Neuronal stem cell (in vitro differentiated cells): Measurements from ENCODE around the gene CCDC148.

Experiments used
- DNase-seq: peaks from one replicate; pipeline ENCODE4 v3.0.0-alpha.2; 2013; ENCODE audit warnings: low spot score
- H2AFZ ChIP-seq: one replicate; pipeline ENCODE4 v1.6.1; 2013; ENCODE audit warnings: mild to moderate bottlenecking, low read length, inconsistent platforms
- H2AK5ac ChIP-seq: 2 replicates; pipeline ENCODE4 v1.6.1; 2013; ENCODE audit warnings: low read depth, mild to moderate bottlenecking, inconsistent platforms, low read length, moderate library complexity, mixed read lengths
- H2BK120ac ChIP-seq: 2 replicates; pipeline ENCODE4 v1.6.1; 2013; ENCODE audit warnings: low read depth, mild to moderate bottlenecking, inconsistent platforms, low read length, moderate library complexity, mixed read lengths
- H2BK12ac ChIP-seq: one replicate; pipeline ENCODE4 v1.6.1; 2013; ENCODE audit warnings: low read length, inconsistent platforms
- H2BK15ac ChIP-seq: 2 replicates; pipeline ENCODE4 v1.6.1; 2013; ENCODE audit warnings: mild to moderate bottlenecking, low read length, inconsistent platforms, mixed read lengths
- H2BK5ac ChIP-seq: one replicate; pipeline ENCODE4 v1.6.1; 2013; ENCODE audit warnings: inconsistent platforms, mild to moderate bottlenecking, low read length, moderate library complexity
- H3K14ac ChIP-seq: one replicate; pipeline ENCODE4 v1.6.1; 2013; ENCODE audit warnings: low read length, inconsistent platforms
- H3K18ac ChIP-seq: 2 replicates; pipeline ENCODE4 v1.6.1; 2013; ENCODE audit warnings: low read length, inconsistent platforms
- H3K23ac ChIP-seq: 2 replicates; pipeline ENCODE4 v1.6.1; 2013; ENCODE audit warnings: low read depth, mild to moderate bottlenecking, mixed read lengths, low read length, inconsistent platforms; ENCODE audit not compliant: poor library complexity
- H3K27ac ChIP-seq: replicated peaks from 3 replicates; pipeline ENCODE4 v1.5.1; 2013; ENCODE audit warnings: low read length, inconsistent platforms
- H3K27me3 ChIP-seq, 3 experiments: 2 replicates each; pipeline ENCODE4 v1.6.1; 2013; ENCODE audit warnings: low read length in 3 of 3, mild to moderate bottlenecking in 2 of 3, inconsistent platforms in 1 of 3, low read depth in 1 of 3, mixed read lengths in 1 of 3, moderate library complexity in 1 of 3; ENCODE audit not compliant: control insufficient read depth in 3 of 3, insufficient read depth in 3 of 3
- H3K36me3 ChIP-seq, 2 donors: replicated peaks in 1 of 2; 2 replicates each; pipeline ENCODE4 v1.6.1; 2013; ENCODE audit warnings: low read length in 2 of 2; ENCODE audit not compliant: control insufficient read depth in 2 of 2, insufficient read depth in 2 of 2
- H3K4ac ChIP-seq: 2 replicates; pipeline ENCODE4 v1.6.1; 2013; ENCODE audit warnings: inconsistent platforms, mild to moderate bottlenecking, low read length, moderate library complexity
- H3K4me1 ChIP-seq, 2 donors: 1 replicate in 1 of 2; 2 replicates in 1 of 2; pipeline ENCODE4 v1.6.1; 2013; ENCODE audit warnings: low read length in 2 of 2, low read depth in 1 of 2; ENCODE audit not compliant: control insufficient read depth in 2 of 2, insufficient read depth in 1 of 2
- H3K4me2 ChIP-seq: one replicate; pipeline ENCODE4 v1.6.1; 2013; ENCODE audit warnings: mild to moderate bottlenecking, low read length, inconsistent platforms; ENCODE audit not compliant: insufficient read depth, poor library complexity, severe bottlenecking
- H3K4me3 ChIP-seq, 2 donors: 2 replicates each; pipeline ENCODE4 v1.5.1; 2013; ENCODE audit warnings: low read length in 2 of 2, mild to moderate bottlenecking in 2 of 2, inconsistent platforms in 1 of 2, moderate library complexity in 1 of 2
- H3K79me1 ChIP-seq: one replicate; pipeline ENCODE4 v1.6.1; 2013; ENCODE audit warnings: low read depth, mild to moderate bottlenecking, inconsistent platforms, low read length, moderate library complexity
- H3K9ac ChIP-seq: one replicate; pipeline ENCODE4 v1.6.1; 2013; ENCODE audit warnings: mild to moderate bottlenecking, low read depth, low read length, inconsistent platforms; ENCODE audit not compliant: poor library complexity
- H3K9me3 ChIP-seq, 2 donors: replicated peaks in 1 of 2; 2 replicates each; pipeline versions ENCODE3 to v1.6.1; 2013; ENCODE audit warnings: low read length in 2 of 2, mild to moderate bottlenecking in 2 of 2, inconsistent platforms in 1 of 2, low read depth in 1 of 2, mixed read lengths in 1 of 2, moderate library complexity in 1 of 2; ENCODE audit not compliant: control insufficient read depth in 2 of 2, insufficient read depth in 1 of 2
- H4K8ac ChIP-seq: one replicate; pipeline ENCODE4 v1.6.1; 2013; ENCODE audit warnings: low read depth, mild to moderate bottlenecking, inconsistent platforms, low read length, moderate library complexity
- H4K91ac ChIP-seq: one replicate; pipeline ENCODE4 v1.6.1; 2013; ENCODE audit warnings: low read length, low read depth, mild to moderate bottlenecking, inconsistent platforms; ENCODE audit not compliant: poor library complexity
- WGBS, 2 donors: extraction: QIAGEN DNeasy Blood & Tissue Kit; methylation state at CpG; one replicate each; pipeline ENCODE4 v1.1.7; 2013; ENCODE audit warnings: missing lambda C conversion rate in 2 of 2, mixed read lengths in 1 of 2; ENCODE audit not compliant: insufficient read length in 2 of 2, insufficient replicate concordance in 1 of 2; ENCODE audit errors: extremely low coverage in 2 of 2; 5-methylcytosine and 5-hydroxymethylcytosine counted together

The CCDC148 gene

GRCh38 chr2:158131919-158132566, 324.5 kb downstream of the CCDC148 start:
- H3K4ac ChIP-seq: no peak overlapping the region
- H3K36me3 ChIP-seq: no peaks in the 10 kb centered on the region
- DNase-seq: no peak
- H3K9me3 ChIP-seq: no peaks in the 10 kb centered on the region
- no peak overlapping the region for H2BK120ac ChIP-seq
- H3K9ac ChIP-seq: no peak overlapping the region
- H2BK5ac ChIP-seq: no peak overlapping the region
- whole genome bisulfite sequencing, 2 donors: no CpG with 5 or more reads among the region's 7 CpGs
- H3K4me2 ChIP-seq: no peak overlapping the region
- H2BK12ac ChIP-seq: no peak overlapping the region
- H3K79me1 ChIP-seq: no peaks in the 10 kb centered on the region
- H3K23ac ChIP-seq: no peak overlapping the region
- H3K4me1 ChIP-seq: no peaks in the 10 kb centered on the region
- no peak overlapping the region for H4K91ac ChIP-seq
- no peak overlapping the region for H3K18ac ChIP-seq
- no peak overlapping the region for H3K4me3 ChIP-seq
- no peak overlapping the region for H2AFZ ChIP-seq
- H3K27me3 ChIP-seq: no peaks in the 10 kb centered on the region
- no peak overlapping the region for H2AK5ac ChIP-seq
- no peak overlapping the region for H2BK15ac ChIP-seq
- H3K14ac ChIP-seq: no peak overlapping the region
- no peak overlapping the region for H4K8ac ChIP-seq
- H3K27ac ChIP-seq: no peak overlapping the region

DNA sequence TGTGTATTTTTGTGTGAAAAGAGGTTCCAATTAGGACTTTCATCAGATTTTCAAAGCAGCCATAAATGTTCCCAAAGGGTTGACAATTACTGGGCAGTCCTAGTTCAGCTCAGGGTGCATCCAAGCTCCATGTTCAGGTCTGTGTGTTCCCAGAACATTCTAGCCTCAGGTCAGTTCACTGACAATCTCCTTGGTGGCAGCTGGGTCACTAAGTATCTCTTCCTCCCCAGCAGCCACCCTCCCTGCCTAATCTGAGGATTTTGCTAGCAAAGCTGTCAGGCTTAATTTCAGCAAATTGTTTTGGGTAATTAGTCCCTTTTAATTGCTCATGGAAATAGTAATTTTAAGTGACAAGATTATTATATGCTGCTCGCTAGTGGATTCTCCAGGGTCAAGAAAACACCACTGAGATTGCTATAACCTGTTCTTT, 325.1 kb downstream of the CCDC148 start:
- H3K18ac ChIP-seq: no peak overlapping the region
- H3K9ac ChIP-seq: no peak overlapping the region
- no peaks in the 10 kb centered on the region for H3K79me1 ChIP-seq
- DNase-seq: no peak
- WGBS, 2 donors: no CpG with 5 or more reads among the region's 1 CpG
- H3K9me3 ChIP-seq: no peaks in the 10 kb centered on the region
- H3K14ac ChIP-seq: no peak overlapping the region
- no peak overlapping the region for H4K8ac ChIP-seq
- no peak overlapping the region for H3K4me2 ChIP-seq
- H2BK12ac ChIP-seq: no peak overlapping the region
- no peak overlapping the region for H2BK15ac ChIP-seq
- no peaks in the 10 kb centered on the region for H3K4me1 ChIP-seq
- H3K23ac ChIP-seq: no peak overlapping the region
- H4K91ac ChIP-seq: no peak overlapping the region
- H3K4ac ChIP-seq: no peak overlapping the region
- H2AK5ac ChIP-seq: no peak overlapping the region
- H2BK5ac ChIP-seq: no peak overlapping the region
- H3K36me3 ChIP-seq: no peaks in the 10 kb centered on the region
- no peak overlapping the region for H3K4me3 ChIP-seq
- H3K27me3 ChIP-seq: no peaks in the 10 kb centered on the region
- no peak overlapping the region for H3K27ac ChIP-seq
- no peak overlapping the region for H2AFZ ChIP-seq
- H2BK120ac ChIP-seq: no peak overlapping the region

DNA sequence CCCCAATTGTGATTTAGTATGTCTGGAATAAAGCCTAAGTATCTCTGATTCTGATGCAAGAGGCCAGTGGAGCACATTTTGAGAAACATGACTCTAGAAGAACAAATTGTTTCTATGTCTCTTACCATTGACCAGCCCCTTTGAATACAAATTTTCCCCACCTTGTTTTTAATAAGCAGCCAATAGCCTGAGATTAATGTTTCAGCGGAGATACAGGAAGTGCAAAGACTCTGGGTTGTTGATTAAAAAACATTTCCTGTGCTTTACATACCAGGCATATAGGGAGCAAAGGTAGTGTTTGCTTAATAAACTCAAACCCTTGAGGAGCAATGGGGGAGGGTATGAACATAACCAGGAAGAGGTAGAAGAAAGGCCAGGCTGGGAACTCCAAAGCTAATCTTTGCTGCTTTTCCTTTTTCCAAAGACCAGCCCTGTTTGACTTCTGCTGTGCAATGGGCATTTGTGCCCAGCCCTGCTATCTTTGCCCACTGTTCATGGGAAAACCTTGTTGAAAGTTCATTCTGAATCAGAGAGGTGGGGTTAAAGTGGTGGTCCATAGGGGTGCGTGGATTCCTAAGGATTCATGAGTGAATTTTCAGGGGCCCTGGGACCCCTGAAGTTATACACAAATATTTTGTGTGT, 325.6 kb downstream of the CCDC148 start:
- Histone ChIP-seq H3K36me3 (no peaks in the 10 kb centered on the region), H3K23ac (no peak overlapping the region), H3K9ac (no peak overlapping the region), H3K18ac (no peak overlapping the region), H4K91ac (no peak overlapping the region), H2BK15ac (no peak overlapping the region), H3K4ac (no peak overlapping the region), H3K4me1 (no peaks in the 10 kb centered on the region), H4K8ac (no peak overlapping the region), H2AFZ (no peak overlapping the region), H3K27ac (no peak overlapping the region), H2BK12ac (no peak overlapping the region), H3K27me3 (no peaks in the 10 kb centered on the region), H2AK5ac (no peak overlapping the region), H2BK5ac (no peak overlapping the region), H3K79me1 (no peaks in the 10 kb centered on the region), H3K9me3 (no peaks in the 10 kb centered on the region), H3K14ac (no peak overlapping the region), H3K4me3 (no peak overlapping the region), H3K4me2 (no peak overlapping the region), H2BK120ac (no peak overlapping the region)
- DNase-seq: no peak
- WGBS, 2 donors: no CpG with 5 or more reads among the region's 2 CpGs

- Histone ChIP-seq H2BK5ac (no peak overlapping the region), H3K23ac (no peak overlapping the region), H3K9ac (no peak overlapping the region), H2AFZ (no peak overlapping the region), H3K4me1 (no peaks in the 10 kb centered on the region), H3K36me3 (no peaks in the 10 kb centered on the region), H3K27me3 (no peaks in the 10 kb centered on the region), H3K14ac (no peak overlapping the region), H3K79me1 (no peaks in the 10 kb centered on the region), H3K9me3 (no peaks in the 10 kb centered on the region), H3K4me3 (no peak overlapping the region), H2BK15ac (no peak overlapping the region), H4K91ac (no peak overlapping the region), H3K4me2 (no peak overlapping the region), H2AK5ac (no peak overlapping the region), H3K27ac (no peak overlapping the region), H2BK120ac (no peak overlapping the region), H4K8ac (no peak overlapping the region), H3K18ac (no peak overlapping the region), H3K4ac (no peak overlapping the region), H2BK12ac (no peak overlapping the region)
- no CpG with 5 or more reads among the region's 5 CpGs for WGBS, 2 donors
- no peak for DNase-seq
Measured at GRCh38 chr2:158129037-158129436, 327.5 kb downstream of the CCDC148 start.
